ENCODE measurements around the gene TMEM234. TPM values are rescaled to one million over a fixed set of nuclear protein-coding genes. Genes with fewer than 3 reads are reported as not detected.

The TMEM234 gene
- total and polyA plus RNA-seq, 2 of the 4 experiments (the other 2 are of a cell fraction): 10.8 to 22.7 TPM

DNA sequence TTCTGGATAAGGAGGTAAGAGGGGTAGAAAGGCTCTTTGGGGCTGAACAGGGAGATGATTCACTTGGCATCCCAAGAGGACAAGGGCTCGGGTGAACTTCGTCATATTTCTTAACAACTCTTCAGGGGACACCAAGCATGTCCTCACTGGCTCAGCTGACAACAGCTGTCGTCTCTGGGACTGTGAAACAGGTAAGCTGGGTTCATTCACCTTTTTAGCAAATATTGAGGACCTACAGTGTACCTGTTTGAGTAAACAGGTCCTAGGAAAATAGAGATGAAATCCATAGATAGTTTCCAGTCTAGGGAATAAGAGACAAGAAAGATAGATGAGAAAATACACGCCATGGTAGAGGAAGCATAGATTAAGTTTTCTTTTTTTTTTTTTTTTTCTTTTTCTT lies 2.1 kb upstream of the TMEM234 start:
- H2BK120ac ChIP-seq (ENCODE audit: low read depth, low read length): no peak overlapping the region
- H3K9ac ChIP-seq (ENCODE audit: low read depth, low read length): no peak overlapping the region
- DNase-seq (no peak), ATAC-seq (ENCODE audit: low read depth) (no peak)
- no TSS peak for BruUV-seq (replicated peaks)
- peaks cover 16% of the 10 kb centered on the region for H3K9me1 ChIP-seq (ENCODE audit: insufficient read depth, low read length)
- peaks cover 12% of the 10 kb centered on the region for H3K4me1 ChIP-seq (ENCODE audit: control insufficient read depth, insufficient read depth, low read length)
- TF ChIP-seq, protein P1, sequence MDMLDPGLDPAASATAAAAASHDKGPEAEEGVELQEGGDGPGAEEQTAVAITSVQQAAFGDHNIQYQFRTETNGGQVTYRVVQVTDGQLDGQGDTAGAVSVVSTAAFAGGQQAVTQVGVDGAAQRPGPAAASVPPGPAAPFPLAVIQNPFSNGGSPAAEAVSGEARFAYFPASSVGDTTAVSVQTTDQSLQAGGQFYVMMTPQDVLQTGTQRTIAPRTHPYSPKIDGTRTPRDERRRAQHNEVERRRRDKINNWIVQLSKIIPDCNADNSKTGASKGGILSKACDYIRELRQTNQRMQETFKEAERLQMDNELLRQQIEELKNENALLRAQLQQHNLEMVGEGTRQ (IDR thresholded peaks at IDR 0.05; ENCODE audit: low read depth, low read length): no peak
- no peak for TF ChIP-seq RFX5 (IDR thresholded peaks at IDR 0.05; ENCODE audit: low read depth, low read length)
- no peak for TF ChIP-seq POLR2A (IDR thresholded peaks at IDR 0.05; ENCODE audit: low read depth, low read length)
- H4K91ac ChIP-seq (ENCODE audit: insufficient read depth, low read depth, low read length): no peak overlapping the region
- no peak overlapping the region for H3K14ac ChIP-seq (replicated peaks; ENCODE audit: low read depth, low read length)
- H3K56ac ChIP-seq (ENCODE audit: extremely low read depth, insufficient read depth, low read length): no peak overlapping the region
- no peak overlapping the region for H2AK9ac ChIP-seq (replicated peaks; ENCODE audit: low read depth, low read length, poor library complexity)
- dilution Hi-C loops (cut with HindIII; ENCODE audit: low sequenced_read_pairs, unreplicated experiment) (no loop called here), in situ Hi-C loops (cut with MboI; ENCODE audit: low sequenced_read_pairs) (no loop called here), intact Hi-C loops (cut with micrococcal nuclease) (loop anchor here (5.0 kb wide), 1 partner anchor 68 kb away; the partner anchor contains the start of gene HDAC1)
- H4K8ac ChIP-seq (ENCODE audit: low read depth in 2 of 2, low read length in 2 of 2): no peak overlapping the region
- H2AFZ ChIP-seq (replicated peaks; ENCODE audit: low read length, poor library complexity): no peak overlapping the region
- H3K79me1 ChIP-seq (ENCODE audit: low read depth in 1 of 2, low read length in 2 of 2): peaks cover 37 to 74% of the 10 kb centered on the region in 2 experiments
- no peak overlapping the region for H2BK15ac ChIP-seq (ENCODE audit: low read depth, low read length)
- H2AK5ac ChIP-seq (ENCODE audit: low read depth, low read length): no peak overlapping the region
- CTCF ChIA-PET: no interaction called here
- no peak overlapping the region for H3K18ac ChIP-seq (ENCODE audit: low read depth, low read length)
- H3K27me3 ChIP-seq (ENCODE audit: control insufficient read depth, insufficient read depth, low read length): no peaks in the 10 kb centered on the region
- WGBS, 2 experiments (ENCODE audit: extremely low coverage in 2 of 2, insufficient read length in 1 of 2): 100% methylated on average over 1 of the region's 4 CpGs; no CpG with 5 or more reads in 1 of the 2 experiments
- peaks cover 44% of the 10 kb centered on the region for H3K36me3 ChIP-seq (ENCODE audit: control insufficient read depth, insufficient read depth, low read length)
- H4K5ac ChIP-seq (ENCODE audit: low read depth, low read length): no peak overlapping the region
- no peak overlapping the region for H2BK20ac ChIP-seq (ENCODE audit: low read depth, low read length)
- no peak overlapping the region for H2BK5ac ChIP-seq (ENCODE audit: low read depth, low read length, poor library complexity, severe bottlenecking)
- H3K4ac ChIP-seq (ENCODE audit: low read depth, low read length): no peak overlapping the region
- no peaks in the 10 kb centered on the region for H3K9me3 ChIP-seq (ENCODE audit: control insufficient read depth, insufficient read depth, low read length)
- no peak overlapping the region for H3K27ac ChIP-seq (ENCODE audit: insufficient read depth, low read length)
- no peak overlapping the region for H3K4me2 ChIP-seq (ENCODE audit: low read depth, low read length)
- H3K4me3 ChIP-seq (ENCODE audit: insufficient read depth, low read depth, low read length): no peak overlapping the region
- H3K23ac ChIP-seq (ENCODE audit: low read depth, low read length): 0 out of 2 replicates have a peak overlapping the region, but pooled peaks have one; percentile 18
- 0 out of 2 replicates have a peak, but pooled peaks cover 10% of the 10 kb centered on the region for H4K20me1 ChIP-seq (ENCODE audit: insufficient read depth, low read length)
- POLR2A ChIA-PET (ENCODE audit: unreplicated experiment): no interaction called here
